Subcutaneous adipose tissue (tissue), 4 donors: ENCODE measurements around the gene FARP1. TPM values are rescaled to one million over a fixed set of nuclear protein-coding genes. Genes with fewer than 3 reads are reported as not detected.

Source experiments
- total RNA-seq, 4 donors: library from RNA; depleted of rRNA; stranded (reverse); fragments of >200 nt; gene quantifications; one replicate each; pipeline ENCODE4 v1.1.0, GENCODE V29; 2016
- TF ChIP-seq, protein P1 (sequence below): fragments of 450-650 bp; IDR thresholded peaks from one replicate; pipeline ENCODE4 v1.5.1; 2016; ENCODE audit warnings: low read depth, mild to moderate bottlenecking, control low read depth, antibody characterized with exemption, moderate library complexity

FARP1 gene
- total RNA-seq, 4 donors from 2014 or later: 24.9 to 39.9 (median 28.8) TPM

DNA sequence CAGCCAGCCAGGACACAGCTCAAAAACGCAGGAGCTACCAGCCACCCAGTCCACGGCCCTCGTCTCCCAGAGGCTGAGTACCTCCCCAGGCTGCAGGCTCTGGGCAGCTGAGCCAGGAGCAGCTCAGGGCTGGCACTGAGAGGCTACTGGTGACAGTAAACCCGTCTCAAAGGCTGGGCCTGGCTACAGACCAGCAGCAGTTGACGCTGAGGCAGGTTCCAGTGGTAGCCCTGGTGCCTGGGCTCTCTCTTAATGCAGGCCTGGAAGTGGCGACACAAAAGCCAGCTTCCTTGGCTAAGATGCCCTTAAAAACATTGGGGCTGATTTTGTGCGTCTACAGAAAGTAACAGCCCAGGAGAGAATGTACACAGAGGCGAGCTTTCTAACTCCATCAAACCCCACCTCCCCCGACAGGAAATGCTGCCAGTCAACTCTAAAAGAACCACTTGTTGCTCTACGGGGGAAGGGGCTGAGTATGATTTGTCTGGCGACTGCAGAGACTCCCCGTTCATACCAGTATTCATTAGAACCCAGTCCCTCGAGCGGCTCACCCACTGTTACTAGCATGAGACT is 307.7 kb downstream of the FARP1 start:
- TF ChIP-seq, protein P1, sequence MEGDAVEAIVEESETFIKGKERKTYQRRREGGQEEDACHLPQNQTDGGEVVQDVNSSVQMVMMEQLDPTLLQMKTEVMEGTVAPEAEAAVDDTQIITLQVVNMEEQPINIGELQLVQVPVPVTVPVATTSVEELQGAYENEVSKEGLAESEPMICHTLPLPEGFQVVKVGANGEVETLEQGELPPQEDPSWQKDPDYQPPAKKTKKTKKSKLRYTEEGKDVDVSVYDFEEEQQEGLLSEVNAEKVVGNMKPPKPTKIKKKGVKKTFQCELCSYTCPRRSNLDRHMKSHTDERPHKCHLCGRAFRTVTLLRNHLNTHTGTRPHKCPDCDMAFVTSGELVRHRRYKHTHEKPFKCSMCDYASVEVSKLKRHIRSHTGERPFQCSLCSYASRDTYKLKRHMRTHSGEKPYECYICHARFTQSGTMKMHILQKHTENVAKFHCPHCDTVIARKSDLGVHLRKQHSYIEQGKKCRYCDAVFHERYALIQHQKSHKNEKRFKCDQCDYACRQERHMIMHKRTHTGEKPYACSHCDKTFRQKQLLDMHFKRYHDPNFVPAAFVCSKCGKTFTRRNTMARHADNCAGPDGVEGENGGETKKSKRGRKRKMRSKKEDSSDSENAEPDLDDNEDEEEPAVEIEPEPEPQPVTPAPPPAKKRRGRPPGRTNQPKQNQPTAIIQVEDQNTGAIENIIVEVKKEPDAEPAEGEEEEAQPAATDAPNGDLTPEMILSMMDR: no peak

DNA sequence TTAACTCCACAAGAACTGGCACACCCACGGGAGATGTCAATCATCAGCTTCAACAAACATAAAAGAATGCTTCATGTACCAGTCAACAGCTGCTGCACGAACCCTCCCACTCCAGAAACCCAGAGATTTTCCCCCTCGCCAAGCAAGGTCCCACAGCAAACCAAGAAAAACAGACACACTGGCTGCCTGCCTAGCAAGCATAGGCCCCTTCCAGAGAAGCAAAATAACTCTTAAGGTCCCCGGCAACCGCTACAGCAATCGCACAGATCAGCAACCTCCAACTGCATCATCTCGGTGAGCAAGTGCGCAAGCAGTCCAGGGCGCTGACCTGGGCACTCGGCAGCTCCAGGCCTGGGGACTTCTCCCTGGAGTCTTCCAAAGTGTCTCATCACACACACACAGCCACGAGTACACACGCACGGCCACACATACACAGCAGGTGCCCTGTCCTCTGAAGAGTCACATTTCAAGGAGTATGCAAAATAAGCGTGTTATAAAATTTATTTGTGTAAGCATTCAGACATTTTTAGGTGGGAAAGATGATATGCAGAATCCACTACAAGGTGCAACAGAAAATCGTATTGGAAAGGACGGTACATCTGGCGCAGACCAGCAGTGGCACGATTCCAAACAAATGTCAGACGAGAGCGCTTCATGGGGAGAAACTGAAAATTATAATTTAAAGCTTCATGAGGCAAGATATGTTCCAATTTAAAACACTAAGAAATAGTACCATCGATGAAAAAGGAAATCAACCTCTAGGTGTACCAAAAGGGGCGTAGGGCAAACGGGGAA is 309.0 kb downstream of the FARP1 start:
- TF ChIP-seq, protein P1: no peak

DNA sequence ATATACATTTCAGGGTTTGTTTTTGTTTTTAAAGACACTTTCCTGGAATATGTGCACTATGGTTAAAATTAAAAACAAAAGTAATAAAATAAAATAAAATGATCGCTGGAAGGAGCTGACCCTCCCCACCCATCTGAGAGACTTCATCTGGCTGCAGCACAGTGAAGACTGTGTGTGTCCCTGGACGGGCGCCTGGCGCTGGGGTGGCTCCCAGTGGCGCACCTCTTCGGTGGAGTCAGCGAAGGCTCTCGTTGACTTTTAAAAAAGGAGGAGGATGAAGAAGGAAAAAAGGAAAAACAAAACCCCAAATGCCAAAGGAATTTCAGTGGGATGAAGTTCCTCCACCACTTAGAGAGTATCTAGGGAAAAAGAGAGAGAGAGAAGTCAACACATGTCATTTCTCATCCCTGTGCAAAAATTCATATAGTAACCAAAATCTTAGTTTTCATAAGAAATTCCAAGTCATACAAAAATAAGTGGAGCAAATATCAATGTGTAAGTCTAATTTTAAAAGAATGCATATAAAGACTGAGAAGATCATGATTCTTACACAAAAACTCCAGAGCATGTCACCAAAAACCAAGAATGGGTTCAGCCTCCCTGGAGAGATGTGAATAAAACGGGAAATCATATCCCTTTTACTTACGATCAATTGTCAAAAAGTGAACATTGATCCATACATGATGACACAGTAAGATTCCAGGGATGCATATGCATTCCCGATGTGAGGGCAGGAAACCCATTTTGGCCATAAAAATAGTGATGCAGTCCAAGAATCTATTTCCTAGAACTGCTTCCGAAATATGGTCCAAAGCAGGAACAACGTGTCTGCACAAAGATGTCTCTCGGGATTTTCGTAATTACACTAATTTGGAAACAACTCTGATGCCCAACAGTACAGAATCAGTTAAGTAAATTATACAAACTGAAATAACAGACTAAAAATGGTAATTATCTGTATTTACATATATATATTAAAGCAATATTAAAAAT is 310.3 kb downstream of the FARP1 start:
- TF ChIP-seq, protein P1: no peak

DNA sequence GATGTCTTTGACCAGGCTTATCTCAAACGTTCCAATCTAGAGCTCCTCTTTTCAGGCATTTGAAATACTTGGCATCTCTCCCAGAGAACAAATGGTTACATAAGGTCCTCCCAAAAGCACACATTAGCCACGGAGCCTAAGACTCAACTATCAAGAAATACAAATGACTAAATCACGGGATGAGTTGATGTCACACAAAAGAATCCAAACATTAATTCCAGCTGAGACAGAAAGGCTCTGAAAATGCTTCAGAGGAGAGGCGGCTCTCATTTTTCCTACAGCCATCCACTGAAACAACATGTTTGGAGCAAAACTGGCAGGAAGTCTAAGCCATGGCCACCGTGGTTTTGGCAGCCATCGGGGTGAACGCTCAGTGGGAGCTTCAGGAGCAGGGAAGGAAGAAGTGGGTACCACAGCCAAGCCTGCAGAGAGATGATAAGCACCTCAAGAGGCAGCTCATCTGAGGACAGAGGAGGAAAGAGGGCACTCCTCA is 311.5 kb downstream of the FARP1 start:
- TF ChIP-seq, protein P1: no peak

DNA sequence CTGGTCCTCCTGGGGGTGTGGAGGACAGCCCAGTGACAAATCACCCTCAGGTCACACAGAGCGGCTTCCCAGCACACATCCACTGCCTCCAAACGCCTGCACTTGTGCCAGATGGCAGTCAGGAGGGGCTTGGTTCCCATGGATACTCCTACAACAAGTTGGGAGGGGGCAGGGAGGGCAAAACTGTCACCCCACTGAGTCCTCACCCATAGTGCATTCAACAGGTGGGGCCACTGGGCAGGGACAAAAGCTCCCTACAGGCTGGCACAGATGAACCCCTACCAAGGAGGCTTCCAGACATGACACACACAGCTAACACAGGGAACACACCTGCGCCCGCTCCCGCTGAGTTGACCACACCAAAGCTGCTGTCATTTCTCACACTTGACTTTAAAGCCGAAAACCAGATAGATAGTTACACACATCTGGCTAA is 313.5 kb downstream of the FARP1 start:
- TF ChIP-seq, protein P1: no peak

DNA sequence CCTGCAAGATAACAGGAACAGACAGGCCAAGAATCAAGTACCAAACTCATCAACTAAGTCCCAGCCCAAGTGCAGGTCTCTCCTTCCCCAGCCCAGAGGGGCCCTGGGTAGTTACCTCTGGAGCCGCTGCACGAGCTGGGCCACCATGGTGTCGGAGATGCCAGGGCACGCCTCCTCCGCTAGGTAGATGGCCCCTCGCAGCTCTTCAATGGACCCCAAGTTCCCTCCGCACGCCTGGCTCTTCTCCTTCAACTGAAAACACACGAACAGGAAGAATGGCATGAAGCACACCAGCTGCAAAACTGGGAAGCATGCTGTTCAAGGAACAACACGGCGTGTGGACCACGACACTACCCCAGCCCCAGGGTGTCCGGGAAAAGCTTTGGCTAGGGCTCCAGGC is 314.2 kb downstream of the FARP1 start:
- TF ChIP-seq, protein P1: no peak
